Skeletal muscle satellite cell (primary cell): Measurements from ENCODE around the gene NDOR1.
"Not testable (repeated sequence)": the region's sequence is repeated elsewhere in the genome, so short reads cannot be mapped to it uniquely, and the experiment has no call there.

ENCODE experiments used
- H3K27me3 ChIP-seq: 2 replicates; pipeline ENCODE4 v1.7.0; 2013; ENCODE audit warnings: low read length; ENCODE audit not compliant: control insufficient read depth, insufficient read depth
- H3K36me3 ChIP-seq: 2 replicates; pipeline ENCODE4 v1.7.0; 2013; ENCODE audit warnings: mild to moderate bottlenecking, control low read depth, low read length; ENCODE audit not compliant: insufficient read depth
- H3K4me1 ChIP-seq: 2 replicates; pipeline ENCODE4 v1.7.0; 2013; ENCODE audit warnings: low read length; ENCODE audit not compliant: control insufficient read depth, insufficient read depth
- H3K4me2 ChIP-seq: 2 replicates; pipeline ENCODE4 v1.7.0; 2013; ENCODE audit warnings: mild to moderate bottlenecking, low read length
- H3K4me3 ChIP-seq: 2 replicates; pipeline ENCODE4 v1.7.0; 2013; ENCODE audit warnings: low read length
- H3K9ac ChIP-seq: 2 replicates; pipeline ENCODE4 v1.7.0; 2013; ENCODE audit warnings: mild to moderate bottlenecking, low read depth, low read length, moderate library complexity
- H3K9me3 ChIP-seq: replicated peaks from 2 replicates; pipeline ENCODE4 v1.7.0; 2013; ENCODE audit warnings: mild to moderate bottlenecking, control low read depth, low read length

Gene NDOR1

DNA sequence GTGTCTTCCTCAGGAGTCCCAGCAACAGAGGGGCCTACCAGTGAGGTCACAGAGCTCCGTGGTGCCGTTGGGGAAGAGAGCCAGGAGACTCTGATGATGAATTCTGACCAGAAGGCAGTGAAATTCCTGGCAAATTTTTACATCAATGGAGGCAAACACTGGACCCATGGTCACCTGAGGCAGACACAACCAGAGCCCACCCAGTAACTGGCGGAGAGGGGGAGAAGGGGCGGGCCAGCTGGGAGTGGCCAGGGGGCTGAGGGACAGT, 45.6 kb downstream of the NDOR1 start, which contains the start of gene STPG3:
STPG3 (plus strand) TSS at position 93 of the 268 bp plus-strand sequence; CDS start at position 94, 1 bp downstream.
- Histone ChIP-seq H3K4me3 (no peak within 1 kb of the TSS), H3K4me1 (peaks cover 10% of the 10 kb centered on the region), H3K4me2 (no peak within 1 kb of the TSS), H3K9ac (no peak within 1 kb of the TSS), H3K36me3 (no peaks in the 10 kb centered on the region), H3K9me3 (no peaks in the 10 kb centered on the region), H3K27me3 (no peaks in the 10 kb centered on the region)

DNA sequence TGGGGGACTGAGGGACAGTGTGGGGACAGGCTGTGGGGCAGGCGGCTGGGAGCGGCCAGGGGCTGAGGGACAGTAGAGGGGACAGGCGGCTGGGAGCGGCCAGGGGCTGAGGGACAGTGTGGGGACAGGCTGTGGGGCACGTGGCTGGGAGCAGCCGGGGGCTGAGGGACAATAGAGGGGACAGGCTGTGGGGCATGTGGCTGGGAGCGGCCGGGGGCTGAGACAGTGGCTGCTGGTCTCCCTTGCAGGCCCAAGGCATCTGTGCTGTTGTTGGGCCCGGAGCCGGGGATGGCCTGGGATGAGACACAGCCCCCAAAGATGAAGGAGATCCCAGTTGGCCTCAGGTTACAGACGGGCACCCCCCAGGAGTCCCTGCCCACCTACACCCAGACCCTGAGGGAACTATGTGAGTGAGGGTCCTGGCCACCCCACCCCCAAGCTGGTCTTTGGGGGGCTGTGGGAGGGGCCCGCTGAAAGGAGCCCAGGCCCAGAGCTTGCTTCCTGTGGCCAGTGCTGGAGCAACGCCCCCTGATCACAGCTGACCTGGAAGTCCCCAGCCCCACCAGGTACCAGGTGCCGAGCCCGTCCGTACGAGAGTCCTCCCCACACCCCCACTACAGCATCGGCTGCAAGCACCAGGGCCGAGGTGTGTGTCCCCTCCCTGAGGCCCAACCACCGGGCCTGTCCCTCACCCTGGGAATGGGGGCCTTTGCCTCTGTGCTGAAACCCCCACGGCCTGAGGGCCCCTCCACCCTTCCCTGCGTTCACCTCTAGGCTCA, 46.2 kb downstream of the NDOR1 start:
- Histone ChIP-seq H3K9ac (no peak overlapping the region), H3K4me2 (no peak overlapping the region), H3K9me3 (no peaks in the 10 kb centered on the region)

GRCh38 chr9:137252555-137253506, 47.3 kb downstream of the NDOR1 start:
- H3K36me3 ChIP-seq, result peaks cover 9% of the 10 kb centered on the region
- H3K27me3 ChIP-seq, result no peaks in the 10 kb centered on the region
- no peak overlapping the region for H3K4me2 ChIP-seq
- H3K4me3 ChIP-seq, result no peak overlapping the region
- H3K9ac ChIP-seq, result no peak overlapping the region
- peaks cover 19% of the 10 kb centered on the region for H3K4me1 ChIP-seq
- no peaks in the 10 kb centered on the region for H3K9me3 ChIP-seq

More for the DNA sequence above, 46.2 kb downstream of the NDOR1 start:
- H3K4me3 ChIP-seq, result no peak overlapping the region
- H3K27me3 ChIP-seq, result no peaks in the 10 kb centered on the region
- peaks cover 4% of the 10 kb centered on the region for H3K36me3 ChIP-seq
- H3K4me1 ChIP-seq, result peaks cover 15% of the 10 kb centered on the region

DNA sequence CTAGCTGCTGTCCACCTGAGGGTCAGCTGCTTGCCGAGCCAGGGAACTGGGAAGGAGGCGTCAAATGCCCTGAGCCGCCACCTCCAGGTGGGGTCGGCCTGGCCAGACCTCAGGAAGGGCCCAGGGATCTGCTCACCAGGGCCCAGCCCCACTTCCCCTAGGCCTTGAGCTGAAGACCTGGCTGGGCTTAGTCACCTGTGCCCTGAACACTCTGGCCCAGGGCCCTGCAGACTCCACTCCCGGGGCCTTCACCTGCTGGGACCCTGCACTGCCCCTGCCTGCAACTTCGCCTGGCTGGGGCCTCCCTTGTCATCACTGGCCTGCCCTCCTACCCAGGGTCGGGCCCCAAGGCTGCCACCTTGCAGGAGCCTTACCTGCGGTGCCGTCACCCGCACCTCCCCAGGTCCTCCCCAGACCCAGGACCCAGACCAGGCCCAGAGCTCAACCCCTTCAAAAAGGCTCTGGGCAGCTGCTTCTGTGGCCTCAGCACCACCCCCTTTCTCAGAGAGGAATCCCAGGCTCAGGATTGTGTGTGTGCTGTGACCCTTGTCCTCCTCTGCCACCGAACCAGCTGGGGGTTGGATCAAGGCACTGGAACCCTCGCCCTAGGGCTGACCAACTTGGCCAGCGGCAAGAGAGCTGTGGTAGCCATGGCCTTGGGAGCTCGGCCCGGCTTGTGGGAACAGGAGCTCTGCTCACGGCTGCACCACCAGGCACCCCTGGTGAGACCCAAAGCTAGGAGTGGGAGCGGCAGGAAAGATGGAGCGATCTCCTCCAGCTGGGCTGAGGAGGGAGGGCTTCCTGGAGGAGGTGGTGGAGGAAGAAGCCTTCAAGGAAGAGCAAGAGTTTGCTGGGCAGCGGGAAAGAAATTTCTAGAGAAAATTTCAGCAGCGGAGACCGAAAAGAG, 48.5 kb downstream of the NDOR1 start:
- H3K4me2 ChIP-seq, result peak overlapping the region; percentile 99
- H3K9me3 ChIP-seq, result no peaks in the 10 kb centered on the region
- peak overlapping the region; percentile 96 for H3K9ac ChIP-seq
- peak overlapping the region; percentile 89 for H3K4me3 ChIP-seq
- H3K27me3 ChIP-seq, result no peaks in the 10 kb centered on the region
- H3K36me3 ChIP-seq, result peaks cover 17% of the 10 kb centered on the region
- H3K4me1 ChIP-seq, result peaks cover 19% of the 10 kb centered on the region

- H3K36me3 ChIP-seq, result peaks cover 22% of the 10 kb centered on the region
- peak within 1 kb of the TSS; percentile 89 for H3K4me3 ChIP-seq
- H3K9me3 ChIP-seq, result no peaks in the 10 kb centered on the region
- H3K4me1 ChIP-seq, result peaks cover 19% of the 10 kb centered on the region
- peak within 1 kb of the TSS; percentile 96 for H3K9ac ChIP-seq
- H3K27me3 ChIP-seq, result no peaks in the 10 kb centered on the region
- H3K4me2 ChIP-seq, result peak within 1 kb of the TSS; percentile 99
These were observed 49.3 kb downstream of the NDOR1 start, which contains the start of gene NELFB for GRCh38 chr9:137254624-137255447. NELFB (plus strand) TSS chr9:137255327.

- no peaks in the 10 kb centered on the region for H3K27me3 ChIP-seq
- no peaks in the 10 kb centered on the region for H3K9me3 ChIP-seq
- H3K4me3 ChIP-seq, result peak overlapping the region; percentile 89
- peak overlapping the region; percentile 88 for H3K4me2 ChIP-seq
- H3K9ac ChIP-seq, result peak overlapping the region; percentile 96
- peaks cover 19% of the 10 kb centered on the region for H3K4me1 ChIP-seq
- peaks cover 22% of the 10 kb centered on the region for H3K36me3 ChIP-seq
These were observed 50.1 kb downstream of the NDOR1 start for GRCh38 chr9:137255448-137256114.

DNA sequence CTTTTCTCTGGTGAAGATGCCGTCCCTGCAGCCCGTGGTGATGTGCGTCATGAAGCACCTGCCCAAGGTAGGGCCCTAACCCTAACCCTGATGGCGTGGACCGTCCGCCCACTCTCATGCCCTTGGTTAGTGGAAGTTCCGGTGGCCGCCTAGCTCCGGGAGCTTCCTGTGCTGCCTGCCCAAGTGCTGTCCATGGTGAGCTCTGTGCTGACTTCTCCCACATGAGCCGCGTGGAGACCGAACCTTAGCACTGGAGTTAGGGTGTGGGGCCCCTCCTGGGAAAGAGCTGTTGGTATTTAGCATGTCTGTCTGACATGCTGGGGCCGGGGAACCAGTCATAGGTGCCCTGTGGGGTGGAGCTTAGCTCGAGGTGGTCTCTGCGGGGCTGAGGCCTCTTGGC, 50.9 kb downstream of the NDOR1 start:
- H3K4me3 ChIP-seq, result peak overlapping the region; percentile 89
- peaks cover 19% of the 10 kb centered on the region for H3K4me1 ChIP-seq
- H3K9me3 ChIP-seq, result no peaks in the 10 kb centered on the region
- no peaks in the 10 kb centered on the region for H3K27me3 ChIP-seq
- H3K4me2 ChIP-seq, result peak overlapping the region; percentile 88
- peaks cover 22% of the 10 kb centered on the region for H3K36me3 ChIP-seq
- peak overlapping the region; percentile 96 for H3K9ac ChIP-seq

DNA sequence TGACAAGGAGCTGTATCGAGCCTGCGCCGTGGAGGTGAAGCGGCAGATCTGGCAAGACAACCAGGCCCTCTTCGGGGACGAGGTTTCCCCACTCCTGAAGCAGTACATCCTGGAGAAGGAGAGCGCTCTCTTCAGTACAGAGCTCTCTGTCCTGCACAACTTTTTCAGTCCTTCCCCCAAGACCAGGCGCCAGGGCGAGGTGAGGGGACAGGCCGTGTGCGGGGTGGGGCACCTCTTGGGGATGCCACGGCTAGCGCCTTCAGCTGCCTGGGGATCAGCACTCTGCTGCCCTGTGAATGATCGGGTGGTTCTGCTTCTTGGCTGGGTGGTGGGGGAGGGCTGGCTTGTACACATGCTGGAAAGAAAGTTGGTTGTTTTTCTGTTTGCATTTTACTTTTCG, 51.4 kb downstream of the NDOR1 start:
- H3K4me3 ChIP-seq, result peak overlapping the region; percentile 89
- H3K4me1 ChIP-seq, result peaks cover 20% of the 10 kb centered on the region
- H3K4me2 ChIP-seq, result peak overlapping the region; percentile 88
- H3K9me3 ChIP-seq, result no peaks in the 10 kb centered on the region
- peaks cover 22% of the 10 kb centered on the region for H3K36me3 ChIP-seq
- H3K9ac ChIP-seq, result no peak overlapping the region
- H3K27me3 ChIP-seq, result no peaks in the 10 kb centered on the region

DNA sequence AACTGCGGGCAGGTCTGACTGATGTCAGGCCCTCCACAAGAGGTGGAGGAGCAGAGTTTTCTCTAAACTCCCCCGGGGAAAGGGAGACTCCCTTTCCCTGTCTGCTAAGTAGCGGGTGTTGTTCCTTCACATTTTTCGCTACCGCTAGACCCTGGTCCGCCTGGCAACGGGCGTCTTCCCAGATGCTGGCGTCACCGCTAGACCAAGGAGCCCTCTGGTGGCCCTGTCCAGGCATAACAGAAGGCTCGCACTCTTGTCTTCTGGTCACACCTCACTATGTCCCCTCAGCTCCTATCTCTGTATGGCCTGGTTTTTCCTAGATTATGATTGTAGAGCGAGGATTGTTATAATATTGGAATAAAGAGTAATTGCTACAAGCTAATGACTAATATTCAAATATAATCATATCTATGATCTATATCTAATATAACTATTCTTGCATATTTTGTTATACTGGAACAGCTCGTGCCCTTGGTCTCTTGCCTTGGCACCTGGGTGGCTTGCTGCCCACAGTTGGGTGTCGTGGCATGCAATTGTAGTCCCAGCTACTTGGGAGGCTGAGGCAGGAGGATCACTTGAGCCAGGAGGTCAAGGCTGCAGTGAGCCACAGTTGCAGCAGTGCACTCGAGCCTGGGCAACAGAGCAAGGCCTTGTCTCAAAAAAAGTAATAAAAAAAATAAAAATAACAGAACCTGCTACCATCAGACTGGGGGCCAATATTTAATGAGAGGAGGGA, 56.8 kb downstream of the NDOR1 start:
- not testable (repeated sequence) for H3K27me3 ChIP-seq, H3K4me1 ChIP-seq, H3K9me3 ChIP-seq, H3K4me3 ChIP-seq, H3K4me2 ChIP-seq, H3K9ac ChIP-seq
- H3K36me3 ChIP-seq, result peaks cover 45% of the 10 kb centered on the region
